Colonic mucosa (tissue), 4 donors: ENCODE data around the gene PKLR. TPM values are rescaled to one million over a fixed set of nuclear protein-coding genes. Genes with fewer than 3 reads are reported as not detected.

Experiments used
- DNase-seq: peaks from one replicate; pipeline ENCODE4 v3.0.0-alpha.2; 2020
- H3K27ac ChIP-seq: fragments of 200-600 bp; one replicate; pipeline ENCODE4 v1.8.0; 2021
- H3K27me3 ChIP-seq: fragments of 200-600 bp; one replicate; pipeline ENCODE4 v1.8.0; 2021
- H3K36me3 ChIP-seq: fragments of 200-600 bp; one replicate; pipeline ENCODE4 v1.8.0; 2021
- H3K4me1 ChIP-seq: fragments of 200-600 bp; one replicate; pipeline ENCODE4 v1.8.0; 2021; ENCODE audit warnings: mild to moderate bottlenecking
- H3K4me3 ChIP-seq: fragments of 200-600 bp; one replicate; pipeline ENCODE4 v1.8.0; 2021
- H3K9ac ChIP-seq, 2 donors: one replicate each; pipeline ENCODE4 v1.7.0; 2013; ENCODE audit warnings: control low read depth in 2 of 2, low read depth in 2 of 2, low read length in 2 of 2
- H3K9me3 ChIP-seq: fragments of 200-600 bp; one replicate; pipeline ENCODE4 v1.8.0; 2021
- intact Hi-C: fragments of 100-400 bp; cut with DNase I; formaldehyde crosslinking; loops from one replicate; pipeline ENCODE4 v1.14.1; 2022
- total RNA-seq, 2 donors: library from RNA; stranded (reverse); fragmentation: NEBNext Ultra II Directional in 1 of 2; extraction: Animal tissue kit (Norgen Biotek cat#: 25700) in 1 of 2; gene quantifications; one replicate each; pipeline ENCODE4 v1.2.1, GENCODE V29; 2021
- TF ChIP-seq, protein P1 (sequence below): fragments of 200-600 bp; IDR thresholded peaks from one replicate; pipeline ENCODE4 v1.8.0; 2022; ENCODE audit warnings: antibody characterized with exemption, mild to moderate bottlenecking
- donor health status: healthy.
- donor health status: DM: no; HTN: no; CAD: no.
- donor health status: DM: no; HTN: no; CAD: no.

PKLR gene
- total RNA-seq, 2 donors from 2014 or later = 1.6 to 2.9 TPM

- Histone ChIP-seq H3K9me3 (no peaks in the 10 kb centered on the region), H3K27me3 (no peaks in the 10 kb centered on the region), H3K9ac (no peak overlapping the region), H3K4me3 (no peak overlapping the region), H3K36me3 (no peaks in the 10 kb centered on the region), H3K4me1 (no peaks in the 10 kb centered on the region), H3K27ac (no peak overlapping the region)
- TF ChIP-seq, protein P1, sequence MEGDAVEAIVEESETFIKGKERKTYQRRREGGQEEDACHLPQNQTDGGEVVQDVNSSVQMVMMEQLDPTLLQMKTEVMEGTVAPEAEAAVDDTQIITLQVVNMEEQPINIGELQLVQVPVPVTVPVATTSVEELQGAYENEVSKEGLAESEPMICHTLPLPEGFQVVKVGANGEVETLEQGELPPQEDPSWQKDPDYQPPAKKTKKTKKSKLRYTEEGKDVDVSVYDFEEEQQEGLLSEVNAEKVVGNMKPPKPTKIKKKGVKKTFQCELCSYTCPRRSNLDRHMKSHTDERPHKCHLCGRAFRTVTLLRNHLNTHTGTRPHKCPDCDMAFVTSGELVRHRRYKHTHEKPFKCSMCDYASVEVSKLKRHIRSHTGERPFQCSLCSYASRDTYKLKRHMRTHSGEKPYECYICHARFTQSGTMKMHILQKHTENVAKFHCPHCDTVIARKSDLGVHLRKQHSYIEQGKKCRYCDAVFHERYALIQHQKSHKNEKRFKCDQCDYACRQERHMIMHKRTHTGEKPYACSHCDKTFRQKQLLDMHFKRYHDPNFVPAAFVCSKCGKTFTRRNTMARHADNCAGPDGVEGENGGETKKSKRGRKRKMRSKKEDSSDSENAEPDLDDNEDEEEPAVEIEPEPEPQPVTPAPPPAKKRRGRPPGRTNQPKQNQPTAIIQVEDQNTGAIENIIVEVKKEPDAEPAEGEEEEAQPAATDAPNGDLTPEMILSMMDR = no peak
- DNase-seq = no peak
- intact Hi-C loops = no loop called here
These were observed 18.6 kb downstream of the PKLR start for GRCh38 chr1:155282488-155283091.

DNA sequence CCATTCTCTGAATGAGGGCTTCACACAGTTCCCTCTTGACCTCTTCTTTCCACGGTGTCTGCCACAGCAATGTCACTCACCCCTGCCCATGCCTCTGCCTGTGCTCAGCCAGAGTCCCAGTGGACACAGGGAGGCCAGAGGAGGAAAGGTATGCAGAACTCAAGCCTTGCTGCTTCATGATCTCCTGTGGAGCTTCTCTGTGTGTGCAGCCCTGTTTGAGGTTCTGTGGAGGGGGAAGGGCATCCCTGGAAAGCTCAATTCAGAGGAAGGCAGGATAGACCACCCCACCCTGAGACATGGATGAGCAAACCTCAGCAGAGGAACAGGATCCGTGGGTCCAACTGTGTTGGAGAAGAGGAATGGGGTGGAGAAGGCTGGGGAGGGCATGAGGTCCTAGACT, 22.0 kb downstream of the PKLR start:
- TF ChIP-seq, protein P1 = no peak
- H3K27me3 ChIP-seq = no peaks in the 10 kb centered on the region
- DNase-seq = no peak
- no peaks in the 10 kb centered on the region for H3K36me3 ChIP-seq
- H3K4me3 ChIP-seq = no peak overlapping the region
- H3K9me3 ChIP-seq = no peaks in the 10 kb centered on the region
- H3K9ac ChIP-seq = no peak overlapping the region
- H3K27ac ChIP-seq = no peak overlapping the region
- intact Hi-C loops = loop anchor here (5.0 kb wide), 1 partner anchor 43 kb away; the partner anchor contains the start of gene RUSC1
- H3K4me1 ChIP-seq = no peaks in the 10 kb centered on the region

GRCh38 chr1:155278689-155279160, 22.5 kb downstream of the PKLR start:
- TF ChIP-seq, protein P1 = no peak
- no peak for DNase-seq
- Histone ChIP-seq H3K27ac (no peak overlapping the region), H3K9me3 (no peaks in the 10 kb centered on the region), H3K36me3 (no peaks in the 10 kb centered on the region), H3K27me3 (no peaks in the 10 kb centered on the region), H3K4me1 (no peaks in the 10 kb centered on the region), H3K4me3 (peak overlapping the region; percentile 81), H3K9ac (peak overlapping the region in 1 of 2 donors; percentile 77)
- intact Hi-C loops = loop anchor here (5.0 kb wide), 1 partner anchor 44 kb away; the partner anchor contains the start of gene RUSC1

DNA sequence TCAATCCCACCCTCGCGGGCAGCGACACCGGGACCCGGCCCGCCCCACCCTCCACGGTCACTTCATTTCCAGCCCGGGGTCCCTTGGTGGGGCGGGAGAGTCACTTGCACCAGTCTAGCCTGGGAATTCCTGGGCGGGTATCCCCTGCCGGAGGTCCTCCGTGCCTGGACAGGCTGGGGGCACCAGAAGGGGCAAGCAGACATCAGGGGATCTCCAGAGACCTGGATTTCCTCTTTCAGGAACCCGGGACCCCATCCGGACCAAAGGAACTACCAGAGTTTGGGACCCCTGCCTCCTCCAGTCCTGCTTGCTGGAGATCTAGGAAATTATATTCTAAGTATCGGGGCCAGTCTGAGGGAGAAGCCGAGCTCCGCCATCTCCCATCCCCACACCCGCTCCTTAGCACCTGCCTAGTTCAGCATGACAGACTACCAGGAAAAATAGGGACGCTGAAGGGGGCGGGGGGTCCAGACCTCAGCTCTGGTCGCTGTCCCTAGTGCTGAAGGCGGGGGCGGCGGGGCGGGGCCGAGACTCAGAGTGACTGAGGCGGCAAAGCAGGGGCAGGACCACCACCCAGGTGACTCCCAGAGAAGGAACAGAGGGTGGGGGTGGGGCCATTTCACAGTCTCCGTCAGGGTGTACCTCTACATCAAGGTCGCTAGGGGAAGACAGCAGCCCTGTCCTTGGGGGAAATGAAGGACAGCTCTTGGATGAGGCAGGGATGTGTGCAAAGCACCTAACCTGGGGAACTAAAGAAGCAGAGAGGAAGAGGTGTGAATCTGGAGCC, 23.1 kb downstream of the PKLR start:
- peak overlapping the region; percentile 70 to 77 for H3K9ac ChIP-seq
- peak; percentile 78 for DNase-seq
- H3K4me3 ChIP-seq = peak overlapping the region; percentile 81
- peak overlapping the region; percentile 72 for H3K27ac ChIP-seq
- TF ChIP-seq, protein P1 = peak; percentile 39
- H3K27me3 ChIP-seq = no peaks in the 10 kb centered on the region
- intact Hi-C loops = loop anchor here (5.0 kb wide), 1 partner anchor 44 kb away; the partner anchor contains the start of gene RUSC1
- no peaks in the 10 kb centered on the region for H3K4me1 ChIP-seq
- no peaks in the 10 kb centered on the region for H3K9me3 ChIP-seq
- no peaks in the 10 kb centered on the region for H3K36me3 ChIP-seq

DNA sequence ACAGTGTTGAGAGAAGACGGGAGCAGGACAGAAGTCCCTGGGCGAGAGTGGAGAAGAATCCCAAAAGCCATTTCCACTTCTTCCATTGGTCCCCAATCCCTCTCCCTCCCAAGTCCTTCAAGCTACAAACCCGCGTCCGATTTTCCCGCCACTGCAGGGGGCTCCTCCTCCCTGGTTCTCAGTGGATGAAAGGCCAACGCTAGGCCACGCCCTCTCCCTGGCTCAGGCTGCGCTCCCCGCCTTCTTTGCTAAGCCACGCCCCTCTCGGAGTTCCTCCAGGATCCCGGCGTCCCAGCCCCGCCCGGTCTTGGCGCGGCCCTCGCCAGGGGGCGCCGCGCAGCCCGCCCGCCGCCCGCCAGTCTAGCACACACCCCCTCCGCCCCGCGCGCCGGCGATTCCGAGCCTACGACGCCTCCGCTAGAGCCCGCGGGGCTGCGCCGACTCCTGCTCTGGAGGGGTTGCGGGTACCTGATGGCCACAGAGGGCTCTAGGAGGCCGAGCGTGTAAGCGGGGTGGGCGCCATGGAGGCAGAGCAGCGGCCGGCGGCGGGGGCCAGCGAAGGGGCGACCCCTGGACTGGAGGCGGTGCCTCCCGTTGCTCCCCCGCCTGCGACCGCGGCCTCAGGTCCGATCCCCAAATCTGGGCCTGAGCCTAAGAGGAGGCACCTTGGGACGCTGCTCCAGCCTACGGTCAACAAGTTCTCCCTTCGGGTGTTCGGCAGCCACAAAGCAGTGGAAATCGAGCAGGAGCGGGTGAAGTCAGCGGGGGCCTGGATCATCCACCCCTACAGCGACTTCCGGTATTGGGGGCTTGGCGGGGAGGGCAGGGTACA, 24.0 kb downstream of the PKLR start, which contains the start of gene HCN3:
Gene HCN3 (plus strand): TSS at position 394 of the 832 bp plus-strand sequence. CDS start 128 bp downstream, at position 522.
- no peaks in the 10 kb centered on the region for H3K4me1 ChIP-seq
- H3K9ac ChIP-seq = peak within 1 kb of the TSS; percentile 70 to 77
- peak within 1 kb of the TSS; percentile 72 for H3K27ac ChIP-seq
- TF ChIP-seq, protein P1 = peak; percentile 75
- intact Hi-C loops = loop anchor here (5.0 kb wide), 1 partner anchor 45 kb away; the partner anchor contains the start of gene RUSC1
- peak; percentile 99 for DNase-seq
- no peaks in the 10 kb centered on the region for H3K27me3 ChIP-seq
- no peaks in the 10 kb centered on the region for H3K36me3 ChIP-seq
- H3K9me3 ChIP-seq = no peaks in the 10 kb centered on the region
- H3K4me3 ChIP-seq = peak within 1 kb of the TSS; percentile 81
